ENCODE data around the gene KCNQ5.

The KCNQ5 gene

GRCh38 chr6:73123632-73124329 is 501.9 kb downstream of the KCNQ5 start:
- WGBS (ENCODE audit: insufficient coverage, insufficient read length): no CpG with 5 or more reads among the region's 2 CpGs
- H3K4me3 ChIP-seq (ENCODE audit: low read length): no peak overlapping the region
- H3K27ac ChIP-seq (ENCODE audit: low read length): no peak overlapping the region
- H3K27me3 ChIP-seq (ENCODE audit: control insufficient read depth, insufficient read depth, low read length): no peaks in the 10 kb centered on the region
- DNase-seq (ENCODE audit: low read depth, low spot score): no peak
- no peaks in the 10 kb centered on the region for H3K4me1 ChIP-seq (ENCODE audit: control insufficient read depth, insufficient read depth, low read length)
- no peaks in the 10 kb centered on the region for H3K36me3 ChIP-seq (ENCODE audit: control insufficient read depth, insufficient read depth, low read length)
- H3K9me3 ChIP-seq (ENCODE audit: control insufficient read depth, insufficient read depth, low read length): no peaks in the 10 kb centered on the region

GRCh38 chr6:73129653-73130443 is 508.0 kb downstream of the KCNQ5 start:
- Histone ChIP-seq H3K4me3 (ENCODE audit: low read length) (no peak overlapping the region), H3K36me3 (ENCODE audit: control insufficient read depth, insufficient read depth, low read length) (no peaks in the 10 kb centered on the region), H3K27ac (ENCODE audit: low read length) (no peak overlapping the region), H3K9me3 (ENCODE audit: control insufficient read depth, insufficient read depth, low read length) (no peaks in the 10 kb centered on the region), H3K4me1 (ENCODE audit: control insufficient read depth, insufficient read depth, low read length) (no peaks in the 10 kb centered on the region), H3K27me3 (ENCODE audit: control insufficient read depth, insufficient read depth, low read length) (no peaks in the 10 kb centered on the region)
- peak; percentile 91 for DNase-seq (ENCODE audit: low read depth, low spot score)
- WGBS (ENCODE audit: insufficient coverage, insufficient read length): no CpG with 5 or more reads among the region's 14 CpGs

GRCh38 chr6:73131706-73132105 is 509.8 kb downstream of the KCNQ5 start:
- no CpG with 5 or more reads among the region's 4 CpGs for WGBS (ENCODE audit: insufficient coverage, insufficient read length)
- no peak overlapping the region for H3K4me3 ChIP-seq (ENCODE audit: low read length)
- no peak overlapping the region for H3K27ac ChIP-seq (ENCODE audit: low read length)
- no peak for DNase-seq (ENCODE audit: low read depth, low spot score)
- H3K27me3 ChIP-seq (ENCODE audit: control insufficient read depth, insufficient read depth, low read length): no peaks in the 10 kb centered on the region
- no peaks in the 10 kb centered on the region for H3K4me1 ChIP-seq (ENCODE audit: control insufficient read depth, insufficient read depth, low read length)
- no peaks in the 10 kb centered on the region for H3K36me3 ChIP-seq (ENCODE audit: control insufficient read depth, insufficient read depth, low read length)
- H3K9me3 ChIP-seq (ENCODE audit: control insufficient read depth, insufficient read depth, low read length): no peaks in the 10 kb centered on the region

GRCh38 chr6:73134588-73134987 is 512.7 kb downstream of the KCNQ5 start:
- no peaks in the 10 kb centered on the region for H3K4me1 ChIP-seq (ENCODE audit: control insufficient read depth, insufficient read depth, low read length)
- DNase-seq (ENCODE audit: low read depth, low spot score): peak; percentile 80
- H3K9me3 ChIP-seq (ENCODE audit: control insufficient read depth, insufficient read depth, low read length): no peaks in the 10 kb centered on the region
- no peak overlapping the region for H3K27ac ChIP-seq (ENCODE audit: low read length)
- H3K27me3 ChIP-seq (ENCODE audit: control insufficient read depth, insufficient read depth, low read length): no peaks in the 10 kb centered on the region
- H3K4me3 ChIP-seq (ENCODE audit: low read length): no peak overlapping the region
- no peaks in the 10 kb centered on the region for H3K36me3 ChIP-seq (ENCODE audit: control insufficient read depth, insufficient read depth, low read length)
- WGBS (ENCODE audit: insufficient coverage, insufficient read length): no CpG with 5 or more reads among the region's 11 CpGs

- no peak for DNase-seq (ENCODE audit: low read depth, low spot score)
- no CpG with 5 or more reads among the region's 3 CpGs for WGBS (ENCODE audit: insufficient coverage, insufficient read length)
- Histone ChIP-seq H3K4me3 (ENCODE audit: low read length) (no peak overlapping the region), H3K27ac (ENCODE audit: low read length) (no peak overlapping the region), H3K9me3 (ENCODE audit: control insufficient read depth, insufficient read depth, low read length) (no peaks in the 10 kb centered on the region), H3K27me3 (ENCODE audit: control insufficient read depth, insufficient read depth, low read length) (no peaks in the 10 kb centered on the region), H3K36me3 (ENCODE audit: control insufficient read depth, insufficient read depth, low read length) (no peaks in the 10 kb centered on the region), H3K4me1 (ENCODE audit: control insufficient read depth, insufficient read depth, low read length) (no peaks in the 10 kb centered on the region)
Measured at GRCh38 chr6:73139681-73140383, 518.0 kb downstream of the KCNQ5 start.

GRCh38 chr6:73143551-73143950 is 521.7 kb downstream of the KCNQ5 start:
- Histone ChIP-seq H3K9me3 (ENCODE audit: control insufficient read depth, insufficient read depth, low read length) (no peaks in the 10 kb centered on the region), H3K27ac (ENCODE audit: low read length) (no peak overlapping the region), H3K36me3 (ENCODE audit: control insufficient read depth, insufficient read depth, low read length) (no peaks in the 10 kb centered on the region), H3K27me3 (ENCODE audit: control insufficient read depth, insufficient read depth, low read length) (no peaks in the 10 kb centered on the region), H3K4me3 (ENCODE audit: low read length) (no peak overlapping the region), H3K4me1 (ENCODE audit: control insufficient read depth, insufficient read depth, low read length) (no peaks in the 10 kb centered on the region)
- WGBS (ENCODE audit: insufficient coverage, insufficient read length): no CpG with 5 or more reads among the region's 4 CpGs
- DNase-seq (ENCODE audit: low read depth, low spot score): no peak

- H3K27ac ChIP-seq (ENCODE audit: low read length): no peak overlapping the region
- no peaks in the 10 kb centered on the region for H3K27me3 ChIP-seq (ENCODE audit: control insufficient read depth, insufficient read depth, low read length)
- no peaks in the 10 kb centered on the region for H3K36me3 ChIP-seq (ENCODE audit: control insufficient read depth, insufficient read depth, low read length)
- H3K9me3 ChIP-seq (ENCODE audit: control insufficient read depth, insufficient read depth, low read length): no peaks in the 10 kb centered on the region
- no peak overlapping the region for H3K4me3 ChIP-seq (ENCODE audit: low read length)
- no peak for DNase-seq (ENCODE audit: low read depth, low spot score)
- H3K4me1 ChIP-seq (ENCODE audit: control insufficient read depth, insufficient read depth, low read length): no peaks in the 10 kb centered on the region
Measured at GRCh38 chr6:73144516-73144915, 522.7 kb downstream of the KCNQ5 start.

GRCh38 chr6:73145690-73146089 is 523.8 kb downstream of the KCNQ5 start:
- Histone ChIP-seq H3K4me3 (ENCODE audit: low read length) (no peak overlapping the region), H3K27me3 (ENCODE audit: control insufficient read depth, insufficient read depth, low read length) (no peaks in the 10 kb centered on the region), H3K27ac (ENCODE audit: low read length) (no peak overlapping the region), H3K9me3 (ENCODE audit: control insufficient read depth, insufficient read depth, low read length) (no peaks in the 10 kb centered on the region), H3K4me1 (ENCODE audit: control insufficient read depth, insufficient read depth, low read length) (no peaks in the 10 kb centered on the region), H3K36me3 (ENCODE audit: control insufficient read depth, insufficient read depth, low read length) (no peaks in the 10 kb centered on the region)
- WGBS (ENCODE audit: insufficient coverage, insufficient read length): no CpG with 5 or more reads among the region's 6 CpGs
- no peak for DNase-seq (ENCODE audit: low read depth, low spot score)

GRCh38 chr6:73151732-73152131 is 529.9 kb downstream of the KCNQ5 start:
- no CpG with 5 or more reads among the region's 3 CpGs for WGBS (ENCODE audit: insufficient coverage, insufficient read length)

GRCh38 chr6:73152556-73152955 is 530.7 kb downstream of the KCNQ5 start:
- no CpG with 5 or more reads among the region's 2 CpGs for WGBS (ENCODE audit: insufficient coverage, insufficient read length)
- Histone ChIP-seq H3K4me1 (ENCODE audit: control insufficient read depth, insufficient read depth, low read length) (no peaks in the 10 kb centered on the region), H3K4me3 (ENCODE audit: low read length) (no peak overlapping the region), H3K36me3 (ENCODE audit: control insufficient read depth, insufficient read depth, low read length) (no peaks in the 10 kb centered on the region), H3K9me3 (ENCODE audit: control insufficient read depth, insufficient read depth, low read length) (no peaks in the 10 kb centered on the region), H3K27ac (ENCODE audit: low read length) (no peak overlapping the region), H3K27me3 (ENCODE audit: control insufficient read depth, insufficient read depth, low read length) (no peaks in the 10 kb centered on the region)
- DNase-seq (ENCODE audit: low read depth, low spot score): no peak

More at GRCh38 chr6:73151732-73152131, 529.9 kb downstream of the KCNQ5 start:
- no peak overlapping the region for H3K27ac ChIP-seq (ENCODE audit: low read length)
- no peaks in the 10 kb centered on the region for H3K27me3 ChIP-seq (ENCODE audit: control insufficient read depth, insufficient read depth, low read length)
- H3K36me3 ChIP-seq (ENCODE audit: control insufficient read depth, insufficient read depth, low read length): no peaks in the 10 kb centered on the region
- DNase-seq (ENCODE audit: low read depth, low spot score): no peak
- no peak overlapping the region for H3K4me3 ChIP-seq (ENCODE audit: low read length)
- no peaks in the 10 kb centered on the region for H3K9me3 ChIP-seq (ENCODE audit: control insufficient read depth, insufficient read depth, low read length)
- H3K4me1 ChIP-seq (ENCODE audit: control insufficient read depth, insufficient read depth, low read length): no peaks in the 10 kb centered on the region

Data from iPS DF 6.9 (cell line).